Upper lobe of right lung (tissue), 1 donor: ENCODE data around the gene POC1A. TPM values are rescaled to one million over a fixed set of nuclear protein-coding genes. Genes with fewer than 3 reads are reported as not detected.
A peak's percentile ranks its signal among the peaks of the same experiment; 100 is the strongest.

Experiments used
- ATAC-seq: fragments of 200-7000 bp; cut with Tn5 transposase; one replicate; pipeline ENCODE4 v1.9.1; 2020; ENCODE audit warnings: mild to moderate bottlenecking, moderate library complexity
- DNase-seq: peaks from one replicate; pipeline ENCODE4 v3.0.0-alpha.2; 2020
- H3K27ac ChIP-seq: fragments of 200-600 bp; one replicate; pipeline ENCODE4 v1.8.0; 2022
- H3K27me3 ChIP-seq: fragments of 200-600 bp; one replicate; pipeline ENCODE4 v1.8.0; 2022; ENCODE audit warnings: mild to moderate bottlenecking
- H3K36me3 ChIP-seq: fragments of 200-600 bp; one replicate; pipeline ENCODE4 v1.8.0; 2022
- H3K4me1 ChIP-seq: fragments of 200-600 bp; one replicate; pipeline ENCODE4 v1.8.0; 2022
- H3K4me3 ChIP-seq: fragments of 200-600 bp; one replicate; pipeline ENCODE4 v1.8.0; 2022; ENCODE audit warnings: mild to moderate bottlenecking
- H3K9me3 ChIP-seq: fragments of 200-600 bp; one replicate; pipeline ENCODE4 v1.8.0; 2022
- intact Hi-C: fragments of 100-400 bp; cut with DNase I; formaldehyde crosslinking; loops from one replicate; pipeline ENCODE4 v1.11.0; 2022
- total RNA-seq: library from RNA; stranded (reverse); fragmentation: NEBNext Ultra II Directional; extraction: Animal tissue kit (Norgen Biotek cat#: 25700); gene quantifications from one replicate; pipeline ENCODE4 v1.2.1, GENCODE V29; 2021
- TF ChIP-seq, protein P1 (sequence below): fragments of 200-600 bp; IDR thresholded peaks from one replicate; pipeline ENCODE4 v1.8.0; 2022; ENCODE audit warnings: antibody characterized with exemption
- donor health status: DM: no; HTN: yes; CAD: no; lungs with severe emphysema.

Gene POC1A
- total RNA-seq, 1 donor from 2014 or later = 2.5 TPM

DNA sequence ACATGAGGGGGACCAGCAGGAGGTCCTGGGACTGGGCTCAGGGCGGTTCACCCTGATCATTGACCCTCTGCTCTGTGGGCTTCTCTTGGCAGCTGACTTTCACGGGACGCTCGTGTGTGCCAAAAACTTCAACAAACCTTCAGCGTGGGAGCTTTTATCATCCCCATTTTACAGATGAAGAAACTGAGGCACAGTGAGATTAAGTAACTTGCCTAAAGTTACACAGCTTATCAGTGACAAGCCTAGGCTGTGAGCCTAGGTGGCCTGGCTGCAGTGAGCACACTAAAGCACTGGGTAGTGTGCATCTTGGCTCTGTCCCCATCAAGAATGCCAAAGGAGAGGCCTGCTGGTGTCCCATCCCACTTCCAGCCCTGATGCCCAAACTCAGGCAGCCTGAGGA lies 74.3 kb downstream of the POC1A start:
- no peak overlapping the region for H3K27ac ChIP-seq
- no peak for DNase-seq
- H3K9me3 ChIP-seq = no peaks in the 10 kb centered on the region
- peaks cover 12% of the 10 kb centered on the region for H3K4me1 ChIP-seq
- ATAC-seq = no peak
- no peaks in the 10 kb centered on the region for H3K36me3 ChIP-seq
- intact Hi-C loops = no loop called here
- H3K27me3 ChIP-seq = no peaks in the 10 kb centered on the region
- TF ChIP-seq, protein P1, sequence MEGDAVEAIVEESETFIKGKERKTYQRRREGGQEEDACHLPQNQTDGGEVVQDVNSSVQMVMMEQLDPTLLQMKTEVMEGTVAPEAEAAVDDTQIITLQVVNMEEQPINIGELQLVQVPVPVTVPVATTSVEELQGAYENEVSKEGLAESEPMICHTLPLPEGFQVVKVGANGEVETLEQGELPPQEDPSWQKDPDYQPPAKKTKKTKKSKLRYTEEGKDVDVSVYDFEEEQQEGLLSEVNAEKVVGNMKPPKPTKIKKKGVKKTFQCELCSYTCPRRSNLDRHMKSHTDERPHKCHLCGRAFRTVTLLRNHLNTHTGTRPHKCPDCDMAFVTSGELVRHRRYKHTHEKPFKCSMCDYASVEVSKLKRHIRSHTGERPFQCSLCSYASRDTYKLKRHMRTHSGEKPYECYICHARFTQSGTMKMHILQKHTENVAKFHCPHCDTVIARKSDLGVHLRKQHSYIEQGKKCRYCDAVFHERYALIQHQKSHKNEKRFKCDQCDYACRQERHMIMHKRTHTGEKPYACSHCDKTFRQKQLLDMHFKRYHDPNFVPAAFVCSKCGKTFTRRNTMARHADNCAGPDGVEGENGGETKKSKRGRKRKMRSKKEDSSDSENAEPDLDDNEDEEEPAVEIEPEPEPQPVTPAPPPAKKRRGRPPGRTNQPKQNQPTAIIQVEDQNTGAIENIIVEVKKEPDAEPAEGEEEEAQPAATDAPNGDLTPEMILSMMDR = no peak
- H3K4me3 ChIP-seq = no peak overlapping the region

DNA sequence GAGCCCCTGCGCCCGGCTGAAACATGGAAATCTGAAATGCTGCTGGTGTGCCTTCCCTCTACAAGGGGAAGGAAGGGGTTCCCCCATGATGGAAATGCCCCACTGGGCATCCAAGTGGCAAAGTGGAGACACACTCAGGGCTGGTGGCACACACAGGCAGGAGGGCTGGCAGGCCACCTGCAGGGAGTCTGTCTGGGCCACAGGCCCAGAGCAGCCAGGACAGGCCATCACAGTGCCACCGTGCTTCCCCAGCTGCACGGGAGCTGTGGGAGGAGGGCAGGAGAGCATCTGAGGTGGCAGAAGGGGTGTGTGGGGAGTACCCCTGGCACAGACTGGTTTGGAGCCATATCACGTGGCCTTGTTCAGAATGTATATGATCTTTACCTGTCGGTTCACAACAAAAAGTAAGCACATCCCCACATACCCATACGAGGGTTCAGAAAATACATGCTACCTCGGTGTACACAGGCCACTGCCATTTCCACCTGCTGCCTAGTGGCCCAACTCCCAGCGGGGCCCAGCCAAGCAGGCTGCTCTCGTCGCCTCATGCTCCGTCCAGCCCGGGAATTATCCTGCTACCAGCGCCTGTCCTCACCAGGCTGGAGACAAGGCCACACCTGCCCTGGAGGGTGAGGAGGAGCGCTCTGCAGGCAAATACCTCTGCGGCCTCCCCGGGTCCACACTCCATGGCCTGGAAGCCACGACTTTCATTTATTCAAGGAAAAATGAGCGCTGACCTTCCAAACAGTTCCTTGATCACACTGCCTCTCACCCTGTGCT lies 75.3 kb downstream of the POC1A start:
- Histone ChIP-seq H3K9me3 (no peaks in the 10 kb centered on the region), H3K36me3 (no peaks in the 10 kb centered on the region), H3K27me3 (no peaks in the 10 kb centered on the region), H3K4me3 (no peak overlapping the region), H3K27ac (no peak overlapping the region), H3K4me1 (peaks cover 12% of the 10 kb centered on the region)
- DNase-seq (no peak), ATAC-seq (no peak)
- TF ChIP-seq, protein P1 = no peak
- intact Hi-C loops = no loop called here

DNA sequence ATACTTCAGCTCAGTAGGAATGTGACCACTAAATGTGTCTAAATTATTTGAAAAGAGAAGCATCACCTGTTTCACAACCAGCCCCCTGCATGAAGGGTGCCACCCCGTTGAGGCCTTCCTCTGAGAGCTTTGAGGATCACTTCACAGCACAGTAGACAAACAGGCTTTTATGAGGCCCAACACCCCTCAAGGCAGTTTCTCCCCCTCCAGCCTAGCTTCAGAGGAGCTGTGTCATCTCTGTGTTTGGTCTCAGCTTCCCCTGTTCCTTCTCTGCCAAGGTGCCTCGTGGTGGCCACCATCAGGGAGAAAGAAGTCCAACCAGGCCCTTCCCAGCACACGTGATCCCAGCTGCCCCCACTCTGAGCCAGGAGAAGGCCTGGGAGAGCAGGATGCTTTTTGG lies 76.3 kb downstream of the POC1A start:
- intact Hi-C loops = no loop called here
- DNase-seq (no peak), ATAC-seq (peak; percentile 71)
- H3K27me3 ChIP-seq = no peaks in the 10 kb centered on the region
- peak overlapping the region; percentile 42 for H3K27ac ChIP-seq
- no peaks in the 10 kb centered on the region for H3K9me3 ChIP-seq
- no peaks in the 10 kb centered on the region for H3K36me3 ChIP-seq
- TF ChIP-seq, protein P1 = no peak
- no peak overlapping the region for H3K4me3 ChIP-seq
- peaks cover 12% of the 10 kb centered on the region for H3K4me1 ChIP-seq

DNA sequence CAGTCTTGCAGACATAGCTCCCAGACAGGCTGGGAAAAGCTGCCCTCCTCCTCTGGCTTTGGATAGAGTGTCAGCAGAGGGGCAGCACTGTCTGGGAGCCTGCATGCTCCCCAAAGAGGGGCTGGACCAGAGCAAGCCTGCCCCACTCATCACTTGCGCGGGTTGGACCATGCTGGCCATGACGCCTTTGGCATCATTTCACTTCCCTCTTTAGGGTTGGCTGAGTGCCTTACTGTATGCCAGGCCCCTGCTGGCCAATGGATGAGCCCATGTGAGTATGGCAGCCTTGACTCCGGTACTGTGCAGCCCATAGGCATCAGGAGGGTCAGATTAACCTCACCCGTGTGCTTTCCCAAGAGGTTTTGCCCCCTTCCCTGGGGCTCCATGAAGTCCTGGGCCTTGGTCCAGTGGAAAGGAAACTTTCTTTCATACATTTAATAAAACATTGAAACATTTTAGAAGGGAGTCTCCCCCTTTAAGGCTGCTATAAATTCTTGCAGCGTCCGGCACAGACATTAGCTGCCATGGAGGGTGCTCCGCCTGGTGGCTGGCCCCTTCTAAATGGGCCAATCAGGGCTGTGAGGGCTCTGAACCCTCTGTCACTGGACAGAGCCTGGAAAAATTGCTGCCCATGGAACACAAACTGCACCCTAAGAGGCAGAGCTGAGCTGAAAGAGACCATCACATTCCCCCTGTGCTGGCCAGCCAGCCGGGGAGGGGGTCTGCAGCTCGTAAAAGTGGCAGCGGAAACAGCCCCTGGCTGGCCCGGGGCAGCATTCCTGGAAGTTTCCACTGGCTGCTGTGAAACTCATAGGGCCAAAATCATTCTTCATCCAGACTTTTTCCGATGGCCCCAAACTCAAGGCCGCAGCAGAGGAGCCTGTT lies 77.1 kb downstream of the POC1A start:
- H3K36me3 ChIP-seq = no peaks in the 10 kb centered on the region
- no peaks in the 10 kb centered on the region for H3K9me3 ChIP-seq
- intact Hi-C loops = no loop called here
- ATAC-seq (peak; percentile 20), DNase-seq (no peak)
- H3K27ac ChIP-seq = peak overlapping the region; percentile 42
- H3K27me3 ChIP-seq = no peaks in the 10 kb centered on the region
- TF ChIP-seq, protein P1 = no peak
- peaks cover 13% of the 10 kb centered on the region for H3K4me1 ChIP-seq
- H3K4me3 ChIP-seq = no peak overlapping the region

DNA sequence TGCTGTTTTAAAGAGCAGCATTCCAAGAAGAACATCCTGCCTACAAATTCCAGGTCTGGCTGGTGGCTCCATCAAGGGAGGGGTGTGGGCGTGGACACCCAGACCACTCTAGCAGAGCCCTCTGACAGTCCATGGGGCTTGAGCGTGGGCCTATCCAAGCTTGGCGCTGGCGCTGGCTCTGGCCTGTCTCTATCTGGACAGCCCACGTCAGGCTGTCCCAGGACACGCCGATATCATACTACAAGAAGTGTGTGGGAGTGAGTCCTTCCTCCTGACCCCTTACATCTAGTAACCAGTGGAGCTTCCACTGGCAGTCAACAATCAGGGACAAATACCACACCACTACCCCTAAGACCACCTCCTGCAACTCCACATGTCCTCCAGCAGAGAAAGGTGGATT lies 80.7 kb downstream of the POC1A start:
- Histone ChIP-seq H3K9me3 (no peaks in the 10 kb centered on the region), H3K27ac (no peak overlapping the region), H3K4me3 (no peak overlapping the region), H3K27me3 (no peaks in the 10 kb centered on the region), H3K36me3 (no peaks in the 10 kb centered on the region), H3K4me1 (peaks cover 40% of the 10 kb centered on the region)
- no peak for DNase-seq
- TF ChIP-seq, protein P1 = no peak
- peak; percentile 12 for ATAC-seq
- intact Hi-C loops = no loop called here
